Neuronal stem cell (in vitro differentiated cells): ENCODE measurements around the gene RTL10.

Source experiments
- DNase-seq: peaks from one replicate; pipeline ENCODE4 v3.0.0-alpha.2; 2013; ENCODE audit warnings: low spot score
- H2AFZ ChIP-seq: one replicate; pipeline ENCODE4 v1.6.1; 2013; ENCODE audit warnings: mild to moderate bottlenecking, low read length, inconsistent platforms
- H2AK5ac ChIP-seq: 2 replicates; pipeline ENCODE4 v1.6.1; 2013; ENCODE audit warnings: low read depth, mild to moderate bottlenecking, inconsistent platforms, low read length, moderate library complexity, mixed read lengths
- H2BK120ac ChIP-seq: 2 replicates; pipeline ENCODE4 v1.6.1; 2013; ENCODE audit warnings: low read depth, mild to moderate bottlenecking, inconsistent platforms, low read length, moderate library complexity, mixed read lengths
- H2BK12ac ChIP-seq: one replicate; pipeline ENCODE4 v1.6.1; 2013; ENCODE audit warnings: low read length, inconsistent platforms
- H2BK15ac ChIP-seq: 2 replicates; pipeline ENCODE4 v1.6.1; 2013; ENCODE audit warnings: mild to moderate bottlenecking, low read length, inconsistent platforms, mixed read lengths
- H2BK5ac ChIP-seq: one replicate; pipeline ENCODE4 v1.6.1; 2013; ENCODE audit warnings: inconsistent platforms, mild to moderate bottlenecking, low read length, moderate library complexity
- H3K14ac ChIP-seq: one replicate; pipeline ENCODE4 v1.6.1; 2013; ENCODE audit warnings: low read length, inconsistent platforms
- H3K18ac ChIP-seq: 2 replicates; pipeline ENCODE4 v1.6.1; 2013; ENCODE audit warnings: low read length, inconsistent platforms
- H3K23ac ChIP-seq: 2 replicates; pipeline ENCODE4 v1.6.1; 2013; ENCODE audit warnings: low read depth, mild to moderate bottlenecking, mixed read lengths, low read length, inconsistent platforms; ENCODE audit not compliant: poor library complexity
- H3K27ac ChIP-seq: replicated peaks from 3 replicates; pipeline ENCODE4 v1.5.1; 2013; ENCODE audit warnings: low read length, inconsistent platforms
- H3K27me3 ChIP-seq, 3 experiments: 2 replicates each; pipeline ENCODE4 v1.6.1; 2013; ENCODE audit warnings: low read length in 3 of 3, mild to moderate bottlenecking in 2 of 3, inconsistent platforms in 1 of 3, low read depth in 1 of 3, mixed read lengths in 1 of 3, moderate library complexity in 1 of 3; ENCODE audit not compliant: control insufficient read depth in 3 of 3, insufficient read depth in 3 of 3
- H3K36me3 ChIP-seq, 2 donors: replicated peaks in 1 of 2; 2 replicates each; pipeline ENCODE4 v1.6.1; 2013; ENCODE audit warnings: low read length in 2 of 2; ENCODE audit not compliant: control insufficient read depth in 2 of 2, insufficient read depth in 2 of 2
- H3K4ac ChIP-seq: 2 replicates; pipeline ENCODE4 v1.6.1; 2013; ENCODE audit warnings: inconsistent platforms, mild to moderate bottlenecking, low read length, moderate library complexity
- H3K4me1 ChIP-seq, 2 donors: 1 replicate in 1 of 2; 2 replicates in 1 of 2; pipeline ENCODE4 v1.6.1; 2013; ENCODE audit warnings: low read length in 2 of 2, low read depth in 1 of 2; ENCODE audit not compliant: control insufficient read depth in 2 of 2, insufficient read depth in 1 of 2
- H3K4me2 ChIP-seq: one replicate; pipeline ENCODE4 v1.6.1; 2013; ENCODE audit warnings: mild to moderate bottlenecking, low read length, inconsistent platforms; ENCODE audit not compliant: insufficient read depth, poor library complexity, severe bottlenecking
- H3K4me3 ChIP-seq, 2 donors: 2 replicates each; pipeline ENCODE4 v1.5.1; 2013; ENCODE audit warnings: low read length in 2 of 2, mild to moderate bottlenecking in 2 of 2, inconsistent platforms in 1 of 2, moderate library complexity in 1 of 2
- H3K79me1 ChIP-seq: one replicate; pipeline ENCODE4 v1.6.1; 2013; ENCODE audit warnings: low read depth, mild to moderate bottlenecking, inconsistent platforms, low read length, moderate library complexity
- H3K9ac ChIP-seq: one replicate; pipeline ENCODE4 v1.6.1; 2013; ENCODE audit warnings: mild to moderate bottlenecking, low read depth, low read length, inconsistent platforms; ENCODE audit not compliant: poor library complexity
- H3K9me3 ChIP-seq, 2 donors: replicated peaks in 1 of 2; 2 replicates each; pipeline versions ENCODE3 to v1.6.1; 2013; ENCODE audit warnings: low read length in 2 of 2, mild to moderate bottlenecking in 2 of 2, inconsistent platforms in 1 of 2, low read depth in 1 of 2, mixed read lengths in 1 of 2, moderate library complexity in 1 of 2; ENCODE audit not compliant: control insufficient read depth in 2 of 2, insufficient read depth in 1 of 2
- H4K8ac ChIP-seq: one replicate; pipeline ENCODE4 v1.6.1; 2013; ENCODE audit warnings: low read depth, mild to moderate bottlenecking, inconsistent platforms, low read length, moderate library complexity
- H4K91ac ChIP-seq: one replicate; pipeline ENCODE4 v1.6.1; 2013; ENCODE audit warnings: low read length, low read depth, mild to moderate bottlenecking, inconsistent platforms; ENCODE audit not compliant: poor library complexity
- WGBS, 2 donors: extraction: QIAGEN DNeasy Blood & Tissue Kit; methylation state at CpG; one replicate each; pipeline ENCODE4 v1.1.7; 2013; ENCODE audit warnings: missing lambda C conversion rate in 2 of 2, mixed read lengths in 1 of 2; ENCODE audit not compliant: insufficient read length in 2 of 2, insufficient replicate concordance in 1 of 2; ENCODE audit errors: extremely low coverage in 2 of 2; 5-methylcytosine and 5-hydroxymethylcytosine counted together

RTL10 gene

DNA sequence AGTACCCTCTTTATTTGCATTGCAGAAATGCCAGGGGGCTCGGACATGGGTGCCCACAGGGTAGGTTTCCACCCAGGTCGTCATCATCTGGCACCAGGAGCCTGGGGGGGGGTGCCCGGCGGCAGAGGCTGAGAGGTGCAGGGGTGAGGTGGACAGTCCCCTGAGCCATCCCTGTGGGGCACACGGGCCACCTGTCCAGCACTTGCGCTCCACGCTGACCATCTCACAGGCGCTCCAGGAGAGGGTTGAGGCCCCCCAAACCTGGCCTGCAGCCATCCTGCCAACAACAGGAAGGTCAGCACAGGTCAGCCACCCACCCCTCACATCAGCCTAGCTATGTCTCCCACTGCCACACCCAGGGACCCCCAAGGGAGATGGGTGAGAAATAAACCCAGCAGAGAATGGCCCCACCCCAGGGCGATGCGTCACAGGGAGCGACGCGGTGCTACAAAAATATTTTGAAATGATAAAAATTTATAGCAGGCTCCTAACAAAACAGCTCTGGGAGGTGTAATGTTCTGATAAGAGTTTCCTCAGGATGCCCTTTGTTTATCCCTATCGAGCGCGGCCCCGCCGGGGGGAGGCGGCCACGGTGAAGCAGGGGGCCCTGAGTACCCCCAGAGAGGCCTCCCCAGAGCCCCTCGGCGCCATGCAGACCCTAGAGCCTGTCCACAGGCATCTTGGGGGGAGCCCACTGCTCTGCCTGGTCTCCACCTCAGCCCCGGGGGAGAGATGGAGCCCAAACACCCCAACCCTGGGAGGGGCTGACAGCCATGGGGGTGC, 21.0 kb upstream of the RTL10 start:
- Histone ChIP-seq H3K18ac (peak overlapping the region; percentile 90), H3K9me3 (no peaks in the 10 kb centered on the region), H3K14ac (peak overlapping the region; percentile 71), H3K4me1 (peaks cover 29 to 43% of the 10 kb centered on the region in 2 donors), H3K36me3 (peaks cover 0 to 3% of the 10 kb centered on the region in 2 donors), H3K27me3 (no peaks in the 10 kb centered on the region), H2BK5ac (peak overlapping the region; percentile 29), H4K8ac (no peak overlapping the region), H3K79me1 (peaks cover 15% of the 10 kb centered on the region), H2BK15ac (peak overlapping the region; percentile 79), H3K23ac (peak overlapping the region; percentile 85), H3K4me3 (no peak overlapping the region), H2BK120ac (peak overlapping the region; percentile 61), H3K4me2 (peak overlapping the region; percentile 4), H3K9ac (no peak overlapping the region), H3K4ac (no peak overlapping the region), H2AFZ (peak overlapping the region; percentile 88), H2AK5ac (peak overlapping the region; percentile 99), H2BK12ac (peak overlapping the region; percentile 90), H4K91ac (no peak overlapping the region), H3K27ac (no peak overlapping the region)
- no peak for DNase-seq
- WGBS, 2 donors, result no CpG with 5 or more reads among the region's 23 CpGs

DNA sequence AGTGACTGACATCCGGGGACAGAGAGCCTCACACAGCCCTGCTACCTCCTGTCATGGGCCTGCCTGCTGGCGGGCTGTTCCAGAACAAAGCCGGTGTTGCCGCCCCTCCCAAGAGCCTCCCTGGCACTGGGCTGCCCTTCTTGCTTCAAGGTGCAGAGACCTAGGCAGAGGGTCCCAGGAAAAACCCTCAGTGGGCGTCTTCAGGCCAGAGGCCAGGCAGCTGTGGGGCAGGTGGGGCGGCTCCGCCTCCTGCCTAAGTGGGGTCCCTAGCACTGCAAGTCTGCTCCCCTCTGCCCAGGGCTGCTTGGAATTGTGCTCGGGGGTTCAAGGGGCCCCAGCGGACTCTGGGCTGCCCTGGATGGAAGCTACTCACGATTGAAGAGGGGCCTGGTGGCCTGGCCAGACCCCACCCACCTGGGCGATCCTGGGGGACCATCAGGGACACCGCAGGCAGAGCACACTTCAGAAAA, 20.4 kb upstream of the RTL10 start:
- Histone ChIP-seq H2AK5ac (peak overlapping the region; percentile 99), H3K4me3 (no peak overlapping the region), H2BK120ac (no peak overlapping the region), H3K36me3 (peaks cover 0 to 3% of the 10 kb centered on the region in 2 donors), H3K4me2 (peak overlapping the region; percentile 11), H3K18ac (peak overlapping the region; percentile 90), H2BK12ac (no peak overlapping the region), H2AFZ (peak overlapping the region; percentile 88), H2BK15ac (peak overlapping the region; percentile 79), H3K9ac (no peak overlapping the region), H3K4ac (no peak overlapping the region), H3K9me3 (no peaks in the 10 kb centered on the region), H4K8ac (no peak overlapping the region), H3K4me1 (peaks cover 23 to 37% of the 10 kb centered on the region in 2 donors), H3K27me3 (no peaks in the 10 kb centered on the region), H2BK5ac (peak overlapping the region; percentile 29), H3K14ac (peak overlapping the region; percentile 71), H3K27ac (peak overlapping the region; percentile 26), H3K79me1 (peaks cover 15% of the 10 kb centered on the region), H4K91ac (no peak overlapping the region), H3K23ac (peak overlapping the region; percentile 85)
- WGBS, 2 donors, result no CpG with 5 or more reads among the region's 12 CpGs
- no peak for DNase-seq

DNA sequence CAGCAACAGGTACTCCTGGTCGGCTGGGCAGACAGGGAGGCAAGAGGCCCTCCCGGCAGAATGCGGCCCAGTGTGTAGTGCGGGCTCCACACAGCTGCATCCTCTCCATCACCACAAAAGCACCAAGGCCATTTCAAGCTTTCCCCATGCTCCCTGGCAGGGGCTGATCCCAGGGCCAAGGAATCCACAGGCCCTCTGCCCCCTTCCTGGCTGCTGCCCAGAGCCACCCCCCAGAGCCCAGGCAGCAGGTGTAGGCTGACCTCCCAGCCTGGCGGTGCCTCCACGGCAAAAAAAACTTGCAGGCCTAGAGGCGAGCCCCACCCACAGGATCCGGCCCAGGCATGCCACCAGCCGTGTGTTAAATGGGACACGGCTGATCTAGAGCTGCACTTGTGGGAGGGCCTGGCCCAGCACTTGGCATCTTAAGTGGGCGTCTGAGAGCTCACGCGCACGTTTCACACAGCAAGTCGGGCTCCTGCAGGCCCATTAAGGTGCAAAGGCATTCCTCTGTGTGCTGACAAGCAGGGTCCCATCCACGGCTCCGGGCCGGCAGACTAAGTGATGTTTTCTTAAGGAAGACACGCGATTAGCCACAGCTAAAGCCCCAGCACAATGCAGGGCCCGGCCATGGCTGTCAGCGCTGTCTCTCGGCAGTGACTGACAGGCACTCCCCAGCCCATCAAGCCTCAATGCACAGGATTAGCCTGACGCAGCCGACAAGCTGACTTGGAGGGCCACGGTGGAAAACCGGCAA, 19.8 kb upstream of the RTL10 start:
- Histone ChIP-seq H3K9ac (peak overlapping the region; percentile 64), H2BK15ac (peak overlapping the region; percentile 44), H2AFZ (peak overlapping the region; percentile 88), H3K18ac (peak overlapping the region; percentile 90), H3K9me3 (no peaks in the 10 kb centered on the region), H3K4ac (no peak overlapping the region), H3K4me2 (peak overlapping the region; percentile 11), H3K23ac (peak overlapping the region; percentile 94), H2BK5ac (peak overlapping the region; percentile 29), H3K79me1 (peaks cover 13% of the 10 kb centered on the region), H3K27ac (peak overlapping the region; percentile 26), H3K4me3 (no peak overlapping the region), H2AK5ac (peak overlapping the region; percentile 99), H4K8ac (no peak overlapping the region), H3K36me3 (peaks cover 0 to 3% of the 10 kb centered on the region in 2 donors), H2BK120ac (no peak overlapping the region), H4K91ac (no peak overlapping the region), H2BK12ac (no peak overlapping the region), H3K4me1 (peaks cover 19 to 31% of the 10 kb centered on the region in 2 donors), H3K14ac (peak overlapping the region; percentile 73), H3K27me3 (no peaks in the 10 kb centered on the region)
- peak; percentile 64 for DNase-seq
- no CpG with 5 or more reads among the region's 27 CpGs for WGBS, 2 donors

DNA sequence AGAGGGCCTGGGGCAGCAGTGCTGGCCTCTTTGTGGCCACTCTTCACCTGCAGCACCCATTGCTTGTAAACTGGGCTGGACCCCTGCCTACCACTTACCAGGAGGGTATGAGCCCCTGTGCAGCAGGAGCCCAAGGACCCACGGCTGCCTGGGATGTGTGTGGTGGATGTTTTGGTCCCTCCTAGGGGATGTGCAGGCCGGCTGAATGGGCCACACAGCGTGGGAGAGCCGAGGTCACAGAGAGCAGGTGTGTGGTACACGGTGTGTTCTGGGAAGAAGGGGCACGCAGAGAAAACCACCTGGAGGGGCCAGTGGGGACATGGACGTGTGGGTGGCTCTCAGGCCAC, 19.3 kb upstream of the RTL10 start:
- peak overlapping the region; percentile 94 for H3K23ac ChIP-seq
- peaks cover 17 to 28% of the 10 kb centered on the region in 2 donors for H3K4me1 ChIP-seq
- H2AFZ ChIP-seq, result peak overlapping the region; percentile 88
- no peak overlapping the region for H3K4me3 ChIP-seq
- peaks cover 0 to 3% of the 10 kb centered on the region in 2 donors for H3K36me3 ChIP-seq
- H2AK5ac ChIP-seq, result peak overlapping the region; percentile 23
- no peak for DNase-seq
- no peaks in the 10 kb centered on the region for H3K9me3 ChIP-seq
- no peak overlapping the region for H2BK15ac ChIP-seq
- WGBS, 2 donors, result no CpG with 5 or more reads among the region's 7 CpGs
- H3K9ac ChIP-seq, result peak overlapping the region; percentile 64
- peak overlapping the region; percentile 99 for H4K91ac ChIP-seq
- no peak overlapping the region for H2BK12ac ChIP-seq
- no peak overlapping the region for H4K8ac ChIP-seq
- H3K14ac ChIP-seq, result no peak overlapping the region
- H2BK120ac ChIP-seq, result no peak overlapping the region
- H2BK5ac ChIP-seq, result no peak overlapping the region
- no peaks in the 10 kb centered on the region for H3K27me3 ChIP-seq
- peaks cover 13% of the 10 kb centered on the region for H3K79me1 ChIP-seq
- H3K4me2 ChIP-seq, result no peak overlapping the region
- no peak overlapping the region for H3K4ac ChIP-seq
- peak overlapping the region; percentile 86 for H3K18ac ChIP-seq
- H3K27ac ChIP-seq, result peak overlapping the region; percentile 17
